Activated CD8-positive, alpha-beta memory T cell treated with anti-CD3 and anti-CD28 coated beads for 4 hours (primary cell): ENCODE measurements around the gene TC2N.
"Not testable (repeated sequence)": the region's sequence is repeated elsewhere in the genome, so short reads cannot be mapped to it uniquely, and the experiment has no call there.

Experiments
- DNase-seq, 2 donors: peaks; one replicate each; pipeline ENCODE4 v3.0.0-alpha.2; 2020; ENCODE audit warnings: low read depth in 2 of 2

The TC2N gene

GRCh38 chr14:91754819-91755218, 112.5 kb downstream of the TC2N start:
- no peak for DNase-seq

- no peak for DNase-seq
Measured at GRCh38 chr14:91754185-91754584, 113.2 kb downstream of the TC2N start.

DNA sequence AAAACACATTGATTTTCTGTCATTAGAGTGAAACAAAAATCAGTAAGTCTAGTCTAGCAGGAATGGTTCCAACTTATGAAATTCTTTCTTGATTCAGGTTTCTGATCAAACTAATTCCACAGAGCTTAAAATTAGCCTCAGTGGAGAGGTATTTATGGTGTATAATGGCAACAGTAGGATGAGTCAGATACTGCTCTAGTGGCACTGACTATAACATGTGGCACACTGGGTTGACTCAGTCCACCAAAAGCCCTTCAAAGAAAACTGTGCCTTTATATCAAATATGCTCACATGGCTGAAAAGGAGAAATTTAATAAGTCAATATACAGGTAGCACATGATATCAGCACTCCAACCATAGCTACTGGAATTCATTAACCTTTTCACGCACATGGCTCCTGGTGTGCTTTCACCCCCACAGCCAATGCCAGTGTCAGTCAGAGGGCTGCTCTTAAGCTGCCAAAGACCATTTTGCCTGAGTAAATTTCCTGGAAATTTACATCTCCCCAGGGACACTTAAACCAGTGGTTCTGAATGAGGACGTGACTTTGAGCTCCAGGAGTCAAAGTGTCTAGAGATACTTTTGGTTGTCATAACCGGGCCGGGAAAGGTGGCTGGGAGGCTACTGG, 113.7 kb downstream of the TC2N start:
- no peak for DNase-seq

DNA sequence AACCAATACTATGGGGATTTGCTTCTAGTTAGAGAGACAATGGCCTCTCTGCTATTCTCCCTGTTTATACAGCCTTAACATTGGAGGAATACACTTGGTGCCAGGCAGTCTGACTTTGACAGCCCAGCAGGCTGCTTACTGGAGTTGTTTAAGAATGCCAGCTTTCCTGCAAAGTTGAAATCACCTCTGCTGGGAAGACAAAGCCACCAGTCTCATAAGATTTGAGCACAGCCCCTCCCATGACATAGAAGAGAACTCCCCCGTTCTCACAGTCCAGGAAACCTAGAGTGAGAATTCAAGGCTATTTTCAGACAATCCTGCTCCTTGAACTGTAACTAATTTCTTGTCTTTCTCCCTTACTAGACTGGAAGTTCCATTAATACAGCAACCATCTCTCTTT, 114.4 kb downstream of the TC2N start:
- no peak for DNase-seq

- no peak for DNase-seq
Measured at GRCh38 chr14:91751719-91752118, 115.6 kb downstream of the TC2N start.

DNA sequence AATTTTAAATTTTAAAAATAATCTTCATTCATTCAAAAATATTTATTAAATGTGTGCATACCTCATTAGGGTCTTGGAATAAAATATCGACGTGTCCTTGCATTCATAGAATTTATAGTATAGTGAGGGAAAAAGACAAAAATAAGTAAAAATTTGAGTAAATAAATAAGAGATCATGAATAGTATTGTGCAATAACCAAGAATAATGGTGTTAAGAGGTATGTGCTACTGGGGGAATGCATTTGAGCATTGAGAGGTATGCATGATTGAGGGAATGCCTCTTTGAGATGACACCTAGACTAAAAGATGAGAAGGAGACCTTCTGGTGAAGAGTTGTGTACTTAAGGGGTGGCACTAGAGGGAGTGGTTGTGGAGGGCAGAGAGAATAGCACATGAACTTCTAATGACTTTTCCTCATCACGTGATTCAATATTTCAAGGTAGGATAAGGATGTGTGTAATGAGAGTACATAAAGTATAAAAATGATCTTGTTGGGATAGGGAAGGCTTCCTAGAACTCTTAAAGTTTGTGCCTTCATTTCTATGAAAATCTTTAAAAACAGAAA, 116.6 kb downstream of the TC2N start:
- no peak for DNase-seq

GRCh38 chr14:91749868-91750267, 117.5 kb downstream of the TC2N start:
- no peak for DNase-seq

DNA sequence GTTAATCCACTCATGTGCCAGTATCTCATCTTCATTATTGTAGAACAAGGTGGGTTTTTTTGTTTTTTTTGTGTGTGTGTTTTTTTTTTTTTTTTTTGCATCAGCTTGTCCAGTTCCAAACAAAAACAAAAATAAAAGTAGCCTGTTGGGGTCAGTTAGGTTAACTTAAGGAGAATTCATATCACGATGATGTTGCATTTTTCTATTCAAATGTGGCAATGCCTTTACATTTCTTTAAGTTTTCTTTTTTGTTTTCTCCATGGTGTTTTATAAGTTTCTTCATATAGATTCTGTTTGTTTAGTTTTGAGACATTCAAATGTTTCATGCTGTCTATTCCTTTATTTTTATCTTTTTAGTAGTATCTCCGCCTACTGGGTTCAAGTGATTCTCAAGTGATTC, 119.3 kb downstream of the TC2N start:
- DNase-seq: no peak

- no peak for DNase-seq
Measured at GRCh38 chr14:91745344-91745743, 122.0 kb downstream of the TC2N start.

DNA sequence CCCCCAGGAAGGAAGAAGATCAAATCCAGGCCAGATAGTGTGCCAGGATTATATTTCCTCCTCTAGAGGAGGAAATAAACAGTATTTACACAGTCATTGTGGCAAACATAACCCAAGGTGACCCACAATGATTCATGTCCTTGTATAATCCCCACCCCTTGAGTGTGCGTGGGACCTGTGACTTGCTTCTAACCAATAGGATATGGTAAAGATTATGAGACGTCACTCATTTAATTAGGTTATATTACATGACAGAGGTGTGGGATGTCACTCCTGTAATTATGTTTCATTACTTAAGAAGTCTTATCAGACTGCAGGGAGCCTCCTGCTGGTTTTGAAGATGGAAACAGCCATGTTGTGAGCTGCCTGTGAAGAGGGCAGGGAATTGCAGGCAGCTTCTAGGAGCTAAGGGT, 123.3 kb downstream of the TC2N start:
- no peak for DNase-seq

- no peak for DNase-seq
Measured at GRCh38 chr14:91743305-91743653, 124.1 kb downstream of the TC2N start.

GRCh38 chr14:91742621-91743304, 124.6 kb downstream of the TC2N start:
- DNase-seq: no peak

DNA sequence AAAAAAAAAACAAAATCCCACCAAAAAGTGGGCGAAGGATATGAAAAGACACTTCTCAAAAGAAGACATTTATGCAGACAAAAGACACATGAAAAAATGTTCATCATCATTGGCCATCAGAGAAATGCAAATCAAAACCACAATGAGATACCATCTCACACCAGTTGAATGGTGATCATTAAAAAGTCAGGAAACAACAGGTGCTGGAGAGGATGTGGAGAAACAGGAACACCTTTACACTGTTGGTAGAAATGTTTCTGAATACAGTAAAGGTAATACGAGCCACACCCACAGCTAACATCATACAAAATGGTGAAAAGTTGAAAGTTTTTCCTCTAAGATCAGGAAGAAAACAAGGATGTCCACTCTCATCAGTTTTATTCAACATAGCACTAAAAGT, 127.5 kb downstream of the TC2N start:
- DNase-seq: not testable (repeated sequence)

GRCh38 chr14:91737619-91738018, 129.7 kb downstream of the TC2N start:
- no peak for DNase-seq

DNA sequence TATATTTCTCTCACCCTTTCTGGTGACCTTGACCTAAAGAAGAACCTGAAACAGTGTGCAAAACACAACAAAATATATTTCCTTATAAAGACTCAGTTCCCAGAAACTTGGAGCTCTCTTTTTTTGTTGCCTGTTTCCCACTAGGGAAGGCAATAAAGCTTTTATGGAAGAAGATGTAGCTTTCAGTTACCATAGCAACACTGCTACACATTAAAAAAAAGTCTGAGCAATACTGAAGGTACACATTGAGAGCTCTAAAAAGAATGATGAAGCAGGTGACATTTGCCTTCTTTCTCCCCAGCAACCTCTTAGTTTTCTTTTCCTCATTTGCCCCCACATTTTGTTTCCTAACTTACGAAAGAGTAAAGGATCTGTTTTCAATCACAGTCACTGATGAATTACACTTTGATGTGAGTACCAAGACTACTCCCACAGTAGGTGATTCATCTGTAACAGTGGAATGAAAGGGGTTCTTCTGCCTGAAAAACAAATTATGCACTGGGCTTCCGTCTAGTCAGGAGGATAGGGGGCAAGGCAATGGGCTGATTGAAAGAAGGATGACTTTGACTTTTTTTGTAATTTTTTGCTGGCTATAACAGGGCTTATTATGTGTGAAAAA, 134.4 kb downstream of the TC2N start:
- no peak for DNase-seq

DNA sequence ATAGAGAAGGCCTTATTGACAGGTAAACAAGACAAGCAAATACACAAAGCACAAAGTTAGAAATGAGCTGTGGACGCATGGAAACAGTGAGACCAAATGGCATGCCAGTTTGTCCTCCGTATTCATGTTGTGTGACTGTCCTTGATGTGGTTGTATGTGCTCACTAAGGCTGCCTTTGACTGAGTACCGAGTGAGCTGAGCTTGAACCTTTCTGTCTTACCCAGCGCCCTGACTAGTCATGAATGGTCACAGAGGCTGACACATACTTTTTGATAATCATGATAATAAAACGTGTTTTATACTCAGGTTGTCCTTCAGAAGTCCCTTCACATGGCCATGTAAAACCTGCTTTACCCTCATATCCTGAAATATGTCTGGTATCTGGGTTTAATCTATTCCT, 134.9 kb downstream of the TC2N start:
- no peak for DNase-seq

GRCh38 chr14:91731986-91732385, 135.3 kb downstream of the TC2N start, which contains the start of gene CATSPERB:
Gene CATSPERB, minus strand, starts transcription at chr14:91732086. Its CDS starts 2,607 bp downstream, at chr14:91729479.
- no peak for DNase-seq

DNA sequence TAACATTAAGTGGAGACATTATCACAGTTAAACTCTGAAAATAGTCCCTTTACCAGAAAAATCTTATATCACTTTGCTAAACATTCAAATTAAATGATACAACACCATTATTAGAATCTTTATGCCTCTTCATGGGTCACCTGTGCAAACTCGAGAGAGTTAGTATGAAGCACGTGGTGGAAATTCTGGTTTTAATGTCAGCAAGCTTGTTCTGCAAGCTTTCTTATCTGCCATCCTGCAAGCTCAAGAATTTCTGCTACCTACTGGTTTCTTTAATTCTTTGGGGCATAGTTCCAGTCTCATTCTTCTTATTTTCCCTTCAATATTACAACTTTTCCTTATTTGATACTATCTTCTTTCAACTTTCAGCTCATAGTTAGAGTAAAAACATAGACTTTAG, 136.3 kb downstream of the TC2N start:
- DNase-seq: no peak

DNA sequence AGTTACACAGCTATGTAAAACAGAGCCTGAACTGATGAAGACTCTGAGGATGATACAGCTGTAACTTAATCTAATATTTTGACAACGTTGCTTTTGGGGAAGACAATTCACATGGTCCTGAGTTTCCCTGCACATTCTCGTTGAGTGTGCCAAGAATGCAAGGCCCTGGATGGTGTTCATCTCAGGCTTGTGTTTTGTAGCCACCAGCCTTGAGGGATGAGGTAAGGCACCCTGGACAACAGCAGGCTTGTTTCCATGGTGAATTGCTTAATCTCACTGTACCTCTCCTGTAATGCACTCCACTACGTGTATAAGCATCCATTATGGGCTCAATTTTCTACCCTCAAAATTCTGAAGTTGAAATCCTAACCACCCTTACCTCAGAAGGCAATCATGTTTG, 137.6 kb downstream of the TC2N start:
- DNase-seq: no peak
